Panc1 (cell line): ENCODE results near the gene EVC. TPM values are rescaled to one million over a fixed set of nuclear protein-coding genes. Genes with fewer than 3 reads are reported as not detected.

Experiments
- ATAC-seq: fragments of 200-7000 bp; cut with Tn5 transposase; 2 replicates; pipeline ENCODE4 v1.9.1; 2020; ENCODE audit warnings: mild to moderate bottlenecking, moderate library complexity
- Bru-seq: library from RNA; stranded (reverse); fragments of 400-500 nt; gene quantifications from one replicate; lab custom pipeline; 2021; lab: Mats Ljungman, UMichigan
- BruChase-seq, 2 experiments: library from RNA; stranded (reverse); fragments of 400-500 nt; gene quantifications; one replicate each; lab custom pipeline; 2021; lab: Mats Ljungman, UMichigan
- BruUV-seq: library from RNA; stranded (reverse); fragments of 400-500 nt; replicated peaks from 2 replicates; lab custom pipeline; 2021; lab: Mats Ljungman, UMichigan
- CTCF ChIA-PET: fragments of 300-600 bp; sonication (Branson Sonifier 250); formaldehyde crosslinking; loops from one replicate; lab custom pipeline; 2022; ENCODE audit warnings: antibody characterized with exemption; lab: Charles Lee
- POLR2A ChIA-PET: fragments of 300-600 bp; sonication (Branson Sonifier 250); formaldehyde crosslinking; loops from one replicate; lab custom pipeline; 2022; ENCODE audit warnings: antibody characterized with exemption; lab: Charles Lee
- DNase-seq: peaks from one replicate; pipeline ENCODE4 v3.0.0-alpha.2; 2010; ENCODE audit warnings: low read depth, low spot score
- H3K27ac ChIP-seq: 2 replicates; pipeline ENCODE4 v1.5.1; 2011; ENCODE audit warnings: mild to moderate bottlenecking, low read length, inconsistent platforms
- H3K27me3 ChIP-seq: fragments of 200-500 bp; sonication (Bioruptor generic); 2 replicates; pipeline ENCODE4 v1.6.0; 2014; ENCODE audit warnings: low read length, inconsistent platforms; ENCODE audit not compliant: control insufficient read depth, insufficient read depth
- H3K36me3 ChIP-seq: fragments of 200-500 bp; sonication (Bioruptor generic); 2 replicates; pipeline ENCODE4 v1.5.1; 2014; ENCODE audit warnings: inconsistent platforms, mild to moderate bottlenecking, low read length, moderate library complexity; ENCODE audit not compliant: control insufficient read depth, insufficient read depth
- H3K4me1 ChIP-seq: 2 replicates; pipeline ENCODE4 v1.5.1; 2011; ENCODE audit warnings: inconsistent platforms, mild to moderate bottlenecking, low read length, moderate library complexity; ENCODE audit not compliant: control insufficient read depth, insufficient read depth
- H3K4me3 ChIP-seq, 2 experiments: 2 replicates each; pipeline ENCODE4 v1.5.1; 2011 to 2012; ENCODE audit warnings: low read depth in 2 of 2, low read length in 2 of 2, mild to moderate bottlenecking in 2 of 2, inconsistent platforms in 1 of 2, moderate library complexity in 1 of 2
- H3K9me3 ChIP-seq: fragments of 200-500 bp; sonication (Bioruptor generic); 2 replicates; pipeline ENCODE4 v1.5.1; 2014; ENCODE audit warnings: low read depth, mild to moderate bottlenecking, inconsistent platforms, low read length, moderate library complexity; ENCODE audit not compliant: control insufficient read depth, insufficient read depth
- CTCF ChIP-seq: fragments of 450-650 bp; IDR thresholded peaks from 2 replicates; pipeline ENCODE4 v1.5.1; 2017; ENCODE audit warnings: mild to moderate bottlenecking
- POLR2AphosphoS5 ChIP-seq: IDR thresholded peaks from 2 replicates; pipeline ENCODE4 v1.6.1; 2012; ENCODE audit warnings: mild to moderate bottlenecking, low read depth, low read length, moderate library complexity
- REST ChIP-seq, 2 experiments: IDR thresholded peaks; 2 replicates each; pipeline ENCODE4 v1.6.1; 2011 to 2012; ENCODE audit warnings: low read depth in 2 of 2, control low read depth in 1 of 2, low read length in 1 of 2, mild to moderate bottlenecking in 1 of 2, moderate library complexity in 1 of 2; ENCODE audit not compliant: insufficient read depth in 1 of 2
- SIN3A ChIP-seq: IDR thresholded peaks from 2 replicates; pipeline ENCODE4 v1.6.1; 2012; ENCODE audit warnings: low read depth, mild to moderate bottlenecking, low read length, moderate library complexity, borderline replicate concordance; ENCODE audit not compliant: insufficient read depth
- TCF7L2 ChIP-seq: IDR thresholded peaks from 2 replicates; pipeline ENCODE4 v1.6.1; 2011; ENCODE audit warnings: mild to moderate bottlenecking, low read depth, low read length, inconsistent platforms
- in situ Hi-C: cut with HindIII; loops from 2 replicates; pipeline ENCODE4 v1.10.0; 2016; ENCODE audit warnings: low sequenced_read_pairs, low pct_unique_long_range_greater_than_20kb
- intact Hi-C: fragments of 100-400 bp; cut with micrococcal nuclease; formaldehyde crosslinking; loops from one replicate; pipeline ENCODE4 v1.10.0; 2022; ENCODE audit not compliant: unreplicated experiment
- long read RNA-seq: library from polyadenylated mRNA; unstranded; transcript quantifications from one replicate; pipeline ENCODE4 v2.0.0, GENCODE V29; 2021; ENCODE audit not compliant: unreplicated experiment
- polyA plus RNA-seq: library from polyadenylated mRNA; unstranded; fragments of >200 nt; gene quantifications from one replicate; pipeline ENCODE4 v1.2.1, GENCODE V29; 2012; ENCODE audit warnings: missing spikeins; ENCODE audit not compliant: insufficient read length
- total RNA-seq: library from RNA; stranded (reverse); gene quantifications from one replicate; pipeline ENCODE4 v1.2.1, GENCODE V29; 2021; ENCODE audit not compliant: unreplicated experiment

The EVC gene
- 12.1 TPM for total RNA-seq
- 9.1 TPM for polyA plus RNA-seq
- Bru-seq, nascent RNA: percentile 57 among the genes with signal in this experiment
- percentile 53 among the genes with signal in this experiment for BruChase-seq, experiment 1, labeled RNA remaining after a 2-hour chase
- percentile 52 among the genes with signal in this experiment for BruChase-seq, experiment 2, labeled RNA remaining after a 6-hour chase
- long read RNA-seq, partial matches to known transcripts: 3 of 13 reads
- long read RNA-seq, other reads (novel, unspliced or antisense): 10 of 13 reads

- H3K27ac ChIP-seq: peak within 1 kb of the TSS; percentile 86
- peak within 1 kb of the TSS; percentile 54 to 75 for H3K4me3 ChIP-seq
- DNase-seq: no peak
- ATAC-seq: peak; percentile 98
- 0 out of 2 replicates have a peak, but pooled peaks cover 5% of the 10 kb centered on the region for H3K9me3 ChIP-seq
- H3K27me3 ChIP-seq: no peaks in the 10 kb centered on the region
- peaks cover 9% of the 10 kb centered on the region for H3K4me1 ChIP-seq
- BruUV-seq: no TSS peak
- in situ Hi-C loops (no loop called here), intact Hi-C loops (no loop called here)
- POLR2A ChIA-PET: no interaction called here
- CTCF ChIA-PET: no interaction called here
- TF ChIP-seq CTCF: no peak; the same call in 1 of the 2 replicates
- TF ChIP-seq SIN3A: no peak
- TF ChIP-seq REST (IDR thresholded peaks at IDR 0.05; ENCODE audit: insufficient read depth in 1 of 2, low read depth in 2 of 2, low read length in 1 of 2): no peak
- no peak; the same call in 1 of the 2 replicates for TF ChIP-seq POLR2AphosphoS5
- no peak for TF ChIP-seq TCF7L2
- H3K36me3 ChIP-seq: no peaks in the 10 kb centered on the region
Observed at GRCh38 chr4:5710961-5711478, at the start of gene EVC. Gene EVC (plus strand): TSS chr4:5711201. CDS start chr4:5711381, 180 bp downstream.

GRCh38 chr4:5661237-5661636 lies 49.8 kb upstream of the EVC start:
- no peak overlapping the region for H3K4me3 ChIP-seq
- H3K36me3 ChIP-seq: no peaks in the 10 kb centered on the region
- TF ChIP-seq TCF7L2 (no peak), CTCF (no peak), SIN3A (no peak), REST (IDR thresholded peaks at IDR 0.05; ENCODE audit: insufficient read depth in 1 of 2, low read depth in 2 of 2, low read length in 1 of 2) (no peak), POLR2AphosphoS5 (no peak)
- intact Hi-C loops: no loop called here
- H3K9me3 ChIP-seq: no peaks in the 10 kb centered on the region
- ATAC-seq: no peak
- POLR2A ChIA-PET: no interaction called here
- CTCF ChIA-PET: no interaction called here
- in situ Hi-C loops: no loop called here
- BruUV-seq: no TSS peak
- no peak for DNase-seq
- no peak overlapping the region for H3K27ac ChIP-seq
- H3K4me1 ChIP-seq: no peaks in the 10 kb centered on the region
- peaks cover under 1% of the 10 kb centered on the region; the same call in 1 of the 2 replicates for H3K27me3 ChIP-seq
